ENCODE results near the gene ABCA9. TPM values are rescaled to one million over a fixed set of nuclear protein-coding genes. Genes with fewer than 3 reads are reported as not detected.

Gene ABCA9
- total and polyA plus RNA-seq, 2 experiments from 2014 or later = not detected

DNA sequence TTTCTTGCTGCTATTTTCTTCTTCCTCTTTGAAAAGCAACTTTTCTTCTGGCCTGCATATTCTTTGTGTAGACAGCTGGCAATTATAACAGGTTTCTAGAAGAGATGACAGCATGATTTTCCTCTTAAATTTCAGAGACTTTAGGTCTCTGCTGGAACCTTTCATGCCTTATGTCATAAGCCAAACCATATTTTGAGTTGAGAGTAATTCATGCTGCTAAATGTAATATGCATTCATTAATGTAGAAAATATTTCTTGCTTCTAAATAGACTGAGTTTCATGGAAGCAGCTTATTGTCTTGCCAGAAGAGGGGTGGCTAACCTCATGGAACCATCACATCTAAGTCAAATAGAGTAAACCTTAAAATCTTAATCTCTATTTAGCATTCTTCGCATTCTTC, 25.9 kb upstream of the ABCA9 start:
- H3K9me2 ChIP-seq (ENCODE audit: insufficient read depth) = no peaks in the 10 kb centered on the region; the same call in 1 of the 2 replicates
- Mint-ChIP-seq H3K36me3 (ENCODE audit: low read depth) (no peaks in the 10 kb centered on the region; the same call in 2 of the 3 replicates), H3K4me1 (peaks cover 2% of the 10 kb centered on the region; the same call in 1 of the 3 replicates), H3K27ac (no peak overlapping the region), H3K9me3 (peaks cover 10% of the 10 kb centered on the region; the same call in 2 of the 3 replicates), H3K27me3 (ENCODE audit: insufficient read depth, low read depth, poor library complexity) (no peaks in the 10 kb centered on the region), H3K4me3 (no peak overlapping the region)
- no peaks in the 10 kb centered on the region for H3K79me2 ChIP-seq (replicated peaks; ENCODE audit: insufficient read depth)
- H3K27me3 ChIP-seq (ENCODE audit: insufficient read depth) = no peaks in the 10 kb centered on the region
- no peaks in the 10 kb centered on the region for H3F3A ChIP-seq (replicated peaks; ENCODE audit: low read depth)
- H3K4me1 ChIP-seq (ENCODE audit: insufficient read depth) = no peaks in the 10 kb centered on the region
- DNase-seq (ENCODE audit: low spot score) = no peak
- ATAC-seq = no peak
- H3K4me2 ChIP-seq = no peak overlapping the region
- no peak overlapping the region for H2AFZ ChIP-seq
- no peak overlapping the region for H3K4me3 ChIP-seq
- no peak overlapping the region for H3K27ac ChIP-seq (ENCODE audit: low read depth)
- H4K20me1 ChIP-seq (replicated peaks; ENCODE audit: insufficient read depth) = no peaks in the 10 kb centered on the region
- no peaks in the 10 kb centered on the region; the same call in 1 of the 2 replicates for H3K36me3 ChIP-seq (ENCODE audit: insufficient read depth)
- TF ChIP-seq STAT1 (IDR thresholded peaks at IDR 0.05; ENCODE audit: unreplicated experiment) (no peak), EZH2 (IDR thresholded peaks at IDR 0.05; ENCODE audit: low read depth, unreplicated experiment) (no peak), JUNB (IDR thresholded peaks at IDR 0.05; ENCODE audit: unreplicated experiment) (no peak), EZH2phosphoT487 (IDR thresholded peaks at IDR 0.05; ENCODE audit: unreplicated experiment) (no peak), CREB1 (CRISPR knock-in tag; IDR thresholded peaks at IDR 0.05; ENCODE audit: low read depth) (no peak), ZNF331 (CRISPR knock-in tag; IDR thresholded peaks at IDR 0.05; ENCODE audit: low read depth) (no peak), ZNF114 (CRISPR knock-in tag; IDR thresholded peaks at IDR 0.05) (no peak), NANOG (IDR thresholded peaks at IDR 0.05; ENCODE audit: borderline replicate concordance) (no peak), ETS1 (IDR thresholded peaks at IDR 0.05) (no peak), POLR2AphosphoS5 (IDR thresholded peaks at IDR 0.05; ENCODE audit: low read depth) (no peak)
- TF ChIP-seq, protein P1, sequence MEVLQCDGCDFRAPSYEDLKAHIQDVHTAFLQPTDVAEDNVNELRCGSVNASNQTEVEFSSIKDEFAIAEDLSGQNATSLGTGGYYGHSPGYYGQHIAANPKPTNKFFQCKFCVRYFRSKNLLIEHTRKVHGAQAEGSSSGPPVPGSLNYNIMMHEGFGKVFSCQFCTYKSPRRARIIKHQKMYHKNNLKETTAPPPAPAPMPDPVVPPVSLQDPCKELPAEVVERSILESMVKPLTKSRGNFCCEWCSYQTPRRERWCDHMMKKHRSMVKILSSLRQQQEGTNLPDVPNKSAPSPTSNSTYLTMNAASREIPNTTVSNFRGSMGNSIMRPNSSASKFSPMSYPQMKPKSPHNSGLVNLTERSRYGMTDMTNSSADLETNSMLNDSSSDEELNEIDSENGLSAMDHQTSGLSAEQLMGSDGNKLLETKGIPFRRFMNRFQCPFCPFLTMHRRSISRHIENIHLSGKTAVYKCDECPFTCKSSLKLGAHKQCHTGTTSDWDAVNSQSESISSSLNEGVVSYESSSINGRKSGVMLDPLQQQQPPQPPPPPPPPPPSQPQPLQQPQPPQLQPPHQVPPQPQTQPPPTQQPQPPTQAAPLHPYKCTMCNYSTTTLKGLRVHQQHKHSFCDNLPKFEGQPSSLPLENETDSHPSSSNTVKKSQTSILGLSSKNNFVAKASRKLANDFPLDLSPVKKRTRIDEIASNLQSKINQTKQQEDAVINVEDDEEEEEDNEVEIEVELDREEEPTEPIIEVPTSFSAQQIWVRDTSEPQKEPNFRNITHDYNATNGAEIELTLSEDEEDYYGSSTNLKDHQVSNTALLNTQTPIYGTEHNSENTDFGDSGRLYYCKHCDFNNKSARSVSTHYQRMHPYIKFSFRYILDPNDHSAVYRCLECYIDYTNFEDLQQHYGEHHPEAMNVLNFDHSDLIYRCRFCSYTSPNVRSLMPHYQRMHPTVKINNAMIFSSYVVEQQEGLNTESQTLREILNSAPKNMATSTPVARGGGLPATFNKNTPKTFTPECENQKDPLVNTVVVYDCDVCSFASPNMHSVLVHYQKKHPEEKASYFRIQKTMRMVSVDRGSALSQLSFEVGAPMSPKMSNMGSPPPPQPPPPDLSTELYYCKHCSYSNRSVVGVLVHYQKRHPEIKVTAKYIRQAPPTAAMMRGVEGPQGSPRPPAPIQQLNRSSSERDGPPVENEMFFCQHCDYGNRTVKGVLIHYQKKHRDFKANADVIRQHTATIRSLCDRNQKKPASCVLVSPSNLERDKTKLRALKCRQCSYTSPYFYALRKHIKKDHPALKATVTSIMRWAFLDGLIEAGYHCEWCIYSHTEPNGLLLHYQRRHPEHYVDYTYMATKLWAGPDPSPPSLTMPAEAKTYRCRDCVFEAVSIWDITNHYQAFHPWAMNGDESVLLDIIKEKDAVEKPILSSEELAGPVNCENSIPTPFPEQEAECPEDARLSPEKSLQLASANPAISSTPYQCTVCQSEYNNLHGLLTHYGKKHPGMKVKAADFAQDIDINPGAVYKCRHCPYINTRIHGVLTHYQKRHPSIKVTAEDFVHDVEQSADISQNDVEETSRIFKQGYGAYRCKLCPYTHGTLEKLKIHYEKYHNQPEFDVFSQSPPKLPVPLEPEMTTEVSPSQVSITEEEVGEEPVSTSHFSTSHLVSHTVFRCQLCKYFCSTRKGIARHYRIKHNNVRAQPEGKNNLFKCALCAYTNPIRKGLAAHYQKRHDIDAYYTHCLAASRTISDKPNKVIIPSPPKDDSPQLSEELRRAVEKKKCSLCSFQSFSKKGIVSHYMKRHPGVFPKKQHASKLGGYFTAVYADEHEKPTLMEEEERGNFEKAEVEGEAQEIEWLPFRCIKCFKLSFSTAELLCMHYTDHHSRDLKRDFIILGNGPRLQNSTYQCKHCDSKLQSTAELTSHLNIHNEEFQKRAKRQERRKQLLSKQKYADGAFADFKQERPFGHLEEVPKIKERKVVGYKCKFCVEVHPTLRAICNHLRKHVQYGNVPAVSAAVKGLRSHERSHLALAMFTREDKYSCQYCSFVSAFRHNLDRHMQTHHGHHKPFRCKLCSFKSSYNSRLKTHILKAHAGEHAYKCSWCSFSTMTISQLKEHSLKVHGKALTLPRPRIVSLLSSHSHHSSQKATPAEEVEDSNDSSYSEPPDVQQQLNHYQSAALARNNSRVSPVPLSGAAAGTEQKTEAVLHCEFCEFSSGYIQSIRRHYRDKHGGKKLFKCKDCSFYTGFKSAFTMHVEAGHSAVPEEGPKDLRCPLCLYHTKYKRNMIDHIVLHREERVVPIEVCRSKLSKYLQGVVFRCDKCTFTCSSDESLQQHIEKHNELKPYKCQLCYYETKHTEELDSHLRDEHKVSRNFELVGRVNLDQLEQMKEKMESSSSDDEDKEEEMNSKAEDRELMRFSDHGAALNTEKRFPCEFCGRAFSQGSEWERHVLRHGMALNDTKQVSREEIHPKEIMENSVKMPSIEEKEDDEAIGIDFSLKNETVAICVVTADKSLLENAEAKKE (CRISPR knock-in tag; IDR thresholded peaks at IDR 0.05) = no peak
- TF ChIP-seq, protein P2, sequence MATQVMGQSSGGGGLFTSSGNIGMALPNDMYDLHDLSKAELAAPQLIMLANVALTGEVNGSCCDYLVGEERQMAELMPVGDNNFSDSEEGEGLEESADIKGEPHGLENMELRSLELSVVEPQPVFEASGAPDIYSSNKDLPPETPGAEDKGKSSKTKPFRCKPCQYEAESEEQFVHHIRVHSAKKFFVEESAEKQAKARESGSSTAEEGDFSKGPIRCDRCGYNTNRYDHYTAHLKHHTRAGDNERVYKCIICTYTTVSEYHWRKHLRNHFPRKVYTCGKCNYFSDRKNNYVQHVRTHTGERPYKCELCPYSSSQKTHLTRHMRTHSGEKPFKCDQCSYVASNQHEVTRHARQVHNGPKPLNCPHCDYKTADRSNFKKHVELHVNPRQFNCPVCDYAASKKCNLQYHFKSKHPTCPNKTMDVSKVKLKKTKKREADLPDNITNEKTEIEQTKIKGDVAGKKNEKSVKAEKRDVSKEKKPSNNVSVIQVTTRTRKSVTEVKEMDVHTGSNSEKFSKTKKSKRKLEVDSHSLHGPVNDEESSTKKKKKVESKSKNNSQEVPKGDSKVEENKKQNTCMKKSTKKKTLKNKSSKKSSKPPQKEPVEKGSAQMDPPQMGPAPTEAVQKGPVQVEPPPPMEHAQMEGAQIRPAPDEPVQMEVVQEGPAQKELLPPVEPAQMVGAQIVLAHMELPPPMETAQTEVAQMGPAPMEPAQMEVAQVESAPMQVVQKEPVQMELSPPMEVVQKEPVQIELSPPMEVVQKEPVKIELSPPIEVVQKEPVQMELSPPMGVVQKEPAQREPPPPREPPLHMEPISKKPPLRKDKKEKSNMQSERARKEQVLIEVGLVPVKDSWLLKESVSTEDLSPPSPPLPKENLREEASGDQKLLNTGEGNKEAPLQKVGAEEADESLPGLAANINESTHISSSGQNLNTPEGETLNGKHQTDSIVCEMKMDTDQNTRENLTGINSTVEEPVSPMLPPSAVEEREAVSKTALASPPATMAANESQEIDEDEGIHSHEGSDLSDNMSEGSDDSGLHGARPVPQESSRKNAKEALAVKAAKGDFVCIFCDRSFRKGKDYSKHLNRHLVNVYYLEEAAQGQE (IDR thresholded peaks at IDR 0.05; ENCODE audit: unreplicated experiment) = no peak
- TF ChIP-seq, protein P3, sequence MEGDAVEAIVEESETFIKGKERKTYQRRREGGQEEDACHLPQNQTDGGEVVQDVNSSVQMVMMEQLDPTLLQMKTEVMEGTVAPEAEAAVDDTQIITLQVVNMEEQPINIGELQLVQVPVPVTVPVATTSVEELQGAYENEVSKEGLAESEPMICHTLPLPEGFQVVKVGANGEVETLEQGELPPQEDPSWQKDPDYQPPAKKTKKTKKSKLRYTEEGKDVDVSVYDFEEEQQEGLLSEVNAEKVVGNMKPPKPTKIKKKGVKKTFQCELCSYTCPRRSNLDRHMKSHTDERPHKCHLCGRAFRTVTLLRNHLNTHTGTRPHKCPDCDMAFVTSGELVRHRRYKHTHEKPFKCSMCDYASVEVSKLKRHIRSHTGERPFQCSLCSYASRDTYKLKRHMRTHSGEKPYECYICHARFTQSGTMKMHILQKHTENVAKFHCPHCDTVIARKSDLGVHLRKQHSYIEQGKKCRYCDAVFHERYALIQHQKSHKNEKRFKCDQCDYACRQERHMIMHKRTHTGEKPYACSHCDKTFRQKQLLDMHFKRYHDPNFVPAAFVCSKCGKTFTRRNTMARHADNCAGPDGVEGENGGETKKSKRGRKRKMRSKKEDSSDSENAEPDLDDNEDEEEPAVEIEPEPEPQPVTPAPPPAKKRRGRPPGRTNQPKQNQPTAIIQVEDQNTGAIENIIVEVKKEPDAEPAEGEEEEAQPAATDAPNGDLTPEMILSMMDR (conservative IDR thresholded peaks at IDR 0.05; ENCODE audit: low read depth in 2 of 2) = no peak
